CD14-positive monocyte (primary cell): ENCODE results near the gene ARVCF. TPM values are rescaled to one million over a fixed set of nuclear protein-coding genes. Genes with fewer than 3 reads are reported as not detected.

Experiments
- DNase-seq, 3 donors: peaks; one replicate each; pipeline ENCODE4 v3.0.0-alpha.2; 2011 to 2022
- H2AFZ ChIP-seq: 2 replicates; pipeline ENCODE4 v1.6.0; 2012; ENCODE audit warnings: mild to moderate bottlenecking, low read depth, low read length, inconsistent platforms; ENCODE audit not compliant: insufficient read depth, poor library complexity, severe bottlenecking
- H3K27ac ChIP-seq, 2 donors: 1 replicate in 1 of 2; 2 replicates in 1 of 2; pipeline ENCODE4 v1.5.1; 2012 to 2013; ENCODE audit warnings: low read length in 2 of 2, control low read depth in 1 of 2, inconsistent platforms in 1 of 2, low read depth in 1 of 2, mild to moderate bottlenecking in 1 of 2
- H3K27me3 ChIP-seq, 2 donors: one replicate each; pipeline versions ENCODE4 v1.6.0 to v1.6.1; 2011 to 2013; ENCODE audit warnings: low read length in 2 of 2; ENCODE audit not compliant: control insufficient read depth in 2 of 2, insufficient read depth in 2 of 2
- H3K36me3 ChIP-seq, 2 donors: replicated peaks in 1 of 2; 1 replicate in 1 of 2; 2 replicates in 1 of 2; pipeline versions ENCODE4 v1.5.1 to v1.6.1; 2012 to 2013; ENCODE audit warnings: low read length in 2 of 2, control low read depth in 1 of 2, inconsistent platforms in 1 of 2, mild to moderate bottlenecking in 1 of 2; ENCODE audit not compliant: insufficient read depth in 2 of 2, control insufficient read depth in 1 of 2
- H3K4me1 ChIP-seq, 2 donors: 1 replicate in 1 of 2; 2 replicates in 1 of 2; pipeline versions ENCODE4 v1.5.1 to v1.6.1; 2012 to 2013; ENCODE audit warnings: low read length in 2 of 2, control low read depth in 1 of 2, inconsistent platforms in 1 of 2, mild to moderate bottlenecking in 1 of 2, moderate library complexity in 1 of 2; ENCODE audit not compliant: insufficient read depth in 2 of 2, control insufficient read depth in 1 of 2
- H3K4me2 ChIP-seq: replicated peaks from 2 replicates; pipeline ENCODE3; 2012; ENCODE audit warnings: low read length, moderate library complexity, mild to moderate bottlenecking; ENCODE audit not compliant: poor library complexity, severe bottlenecking; ENCODE audit errors: extremely low read depth
- H3K4me3 ChIP-seq, 3 experiments: fragments of 200-600 bp in 1 of 3; sonication (generic) in 1 of 3; replicated peaks in 1 of 3; 1 replicate in 2 of 3; 2 replicates in 1 of 3; pipeline ENCODE4 v1.5.1; 2011 to 2013; ENCODE audit warnings: low read length in 3 of 3, mild to moderate bottlenecking in 3 of 3, control low read depth in 2 of 3, low read depth in 2 of 3, inconsistent platforms in 1 of 3, moderate library complexity in 1 of 3
- H3K79me2 ChIP-seq: 2 replicates; pipeline ENCODE4 v1.6.0; 2012; ENCODE audit warnings: mild to moderate bottlenecking, control low read depth, inconsistent platforms, low read length, moderate library complexity; ENCODE audit not compliant: insufficient read depth
- H3K9ac ChIP-seq: 2 replicates; pipeline ENCODE4 v1.6.0; 2017; ENCODE audit warnings: low read length, mild to moderate bottlenecking; ENCODE audit not compliant: insufficient read depth, poor library complexity, severe bottlenecking
- H3K9me3 ChIP-seq, 2 donors: replicated peaks in 1 of 2; 1 replicate in 1 of 2; 2 replicates in 1 of 2; pipeline versions ENCODE4 v1.5.1 to v1.6.1; 2012 to 2013; ENCODE audit warnings: low read length in 2 of 2, control low read depth in 1 of 2; ENCODE audit not compliant: control insufficient read depth in 1 of 2, insufficient read depth in 1 of 2
- H4K20me1 ChIP-seq: 2 replicates; pipeline ENCODE4 v1.6.0; 2012; ENCODE audit warnings: mild to moderate bottlenecking, low read length, control low read depth, moderate library complexity; ENCODE audit not compliant: insufficient read depth
- H3K27ac Mint-ChIP-seq, 7 donors: one replicate each; pipeline ENCODE4 v1.8.0; 2020; ENCODE audit warnings: mild to moderate bottlenecking in 7 of 7, mixed read lengths in 7 of 7, moderate library complexity in 6 of 7, inconsistent platforms in 2 of 7
- H3K27me3 Mint-ChIP-seq, 3 donors: one replicate each; pipeline ENCODE4 v1.8.0; 2021 to 2022; ENCODE audit warnings: low read depth in 3 of 3, mild to moderate bottlenecking in 3 of 3, mixed read lengths in 3 of 3, moderate library complexity in 3 of 3, inconsistent platforms in 1 of 3
- H3K36me3 Mint-ChIP-seq, 2 donors: one replicate each; pipeline ENCODE4 v1.8.0; 2020; ENCODE audit warnings: mixed read lengths in 2 of 2, inconsistent platforms in 1 of 2, mild to moderate bottlenecking in 1 of 2
- H3K4me1 Mint-ChIP-seq: one replicate; pipeline ENCODE4 v1.8.0; 2020; ENCODE audit warnings: mild to moderate bottlenecking, mixed read lengths
- H3K4me3 Mint-ChIP-seq, 2 donors: one replicate each; pipeline ENCODE4 v1.8.0; 2020; ENCODE audit warnings: mild to moderate bottlenecking in 2 of 2, mixed read lengths in 2 of 2, moderate library complexity in 1 of 2
- H3K9me3 Mint-ChIP-seq, 7 donors: one replicate each; pipeline ENCODE4 v1.8.0; 2020 to 2022; ENCODE audit warnings: mixed read lengths in 7 of 7, mild to moderate bottlenecking in 6 of 7, moderate library complexity in 6 of 7, inconsistent platforms in 2 of 7
- CTCF ChIP-seq: fragments of 200-600 bp; IDR thresholded peaks from one replicate; pipeline ENCODE4 v1.8.0; 2022; ENCODE audit warnings: antibody characterized with exemption, mild to moderate bottlenecking
- WGBS: methylation state at CpG from one replicate; pipeline ENCODE4 v1.1.5; 2013; ENCODE audit warnings: missing lambda C conversion rate; ENCODE audit not compliant: insufficient coverage; 5-methylcytosine and 5-hydroxymethylcytosine counted together
- intact Hi-C, 2 donors: fragments of 100-400 bp; cut with micrococcal nuclease; formaldehyde crosslinking; loops; one replicate each; pipeline versions ENCODE4 v1.15.0 to v1.15.1; 2023
- polyA plus RNA-seq, 3 donors: library from polyadenylated mRNA; depleted of rRNA in 1 of 3; unstranded in 2 of 3; stranded (reverse) in 1 of 3; fragments of 300-500 nt in 2 of 3; fragments of >200 nt in 1 of 3; fragmentation: Illumina TruSeq in 2 of 3; gene quantifications; 1 replicate in 2 of 3; 2 replicates in 1 of 3; pipeline ENCODE4 v1.2.3, GENCODE V29; 2012 to 2021

Gene ARVCF
- polyA plus RNA-seq, 3 donors = 0.31 to 2.6 (median 0.44) TPM

- intact Hi-C loops = no loop called here
- H3K36me3 ChIP-seq = peaks cover 39 to 77% of the 10 kb centered on the region in 2 donors
- Mint-ChIP-seq H3K36me3 (peaks cover 29 to 53% of the 10 kb centered on the region in 2 donors), H3K27ac (peak overlapping the region in 1 of 7 donors; percentile 30), H3K4me3 (no peak overlapping the region), H3K4me1 (peaks cover 11% of the 10 kb centered on the region), H3K9me3 (peaks cover 0 to 3% (median 0%) of the 10 kb centered on the region in 7 donors), H3K27me3 (peaks cover 0 to 4% (median 0%) of the 10 kb centered on the region in 3 donors)
- H3K9me3 ChIP-seq = no peaks in the 10 kb centered on the region
- H4K20me1 ChIP-seq = peaks cover 99% of the 10 kb centered on the region
- H3K9ac ChIP-seq = no peak overlapping the region
- no peak for TF ChIP-seq CTCF
- H3K79me2 ChIP-seq = peaks cover 78% of the 10 kb centered on the region
- no peak overlapping the region for H3K4me3 ChIP-seq
- WGBS = 96% methylated on average over 4 of the region's 7 CpGs
- no peak overlapping the region for H3K27ac ChIP-seq
- H3K4me2 ChIP-seq = no peak overlapping the region
- DNase-seq = no peak
- H3K4me1 ChIP-seq = peaks cover 0 to 8% of the 10 kb centered on the region in 2 donors
- no peaks in the 10 kb centered on the region for H3K27me3 ChIP-seq
- H2AFZ ChIP-seq = no peak overlapping the region
Observed at GRCh38 chr22:20032407-20032991, 15.9 kb upstream of the ARVCF start.

GRCh38 chr22:20031732-20032406, 15.2 kb upstream of the ARVCF start:
- H3K27ac ChIP-seq = no peak overlapping the region
- peaks cover 14% of the 10 kb centered on the region for H3K4me1 Mint-ChIP-seq

More at GRCh38 chr22:20031732-20032406, 15.2 kb upstream of the ARVCF start:
- H4K20me1 ChIP-seq = peaks cover 99% of the 10 kb centered on the region
- Mint-ChIP-seq H3K36me3 (peaks cover 27 to 49% of the 10 kb centered on the region in 2 donors), H3K27ac (peak overlapping the region in 1 of 7 donors; percentile 30), H3K27me3 (peaks cover 0 to 4% (median 0%) of the 10 kb centered on the region in 3 donors), H3K4me3 (no peak overlapping the region), H3K9me3 (peaks cover 0 to 3% (median 0%) of the 10 kb centered on the region in 7 donors)
- no peaks in the 10 kb centered on the region for H3K9me3 ChIP-seq
- H2AFZ ChIP-seq = no peak overlapping the region
- 87% methylated on average over 12 of the region's 16 CpGs for WGBS
- H3K27me3 ChIP-seq = no peaks in the 10 kb centered on the region
- peaks cover 33 to 74% of the 10 kb centered on the region in 2 donors for H3K36me3 ChIP-seq
- DNase-seq = no peak
- H3K4me1 ChIP-seq = peaks cover 0 to 8% of the 10 kb centered on the region in 2 donors
- TF ChIP-seq CTCF = no peak
- H3K9ac ChIP-seq = no peak overlapping the region
- intact Hi-C loops = no loop called here
- H3K79me2 ChIP-seq = peaks cover 83% of the 10 kb centered on the region
- no peak overlapping the region for H3K4me3 ChIP-seq
- no peak overlapping the region for H3K4me2 ChIP-seq
